HG02642 (cell line): Measurements from ENCODE around the gene OTP.
A peak's percentile ranks its signal among the peaks of the same experiment; 100 is the strongest.

Source experiments
- ATAC-seq: cut with Tn5 transposase; IDR thresholded peaks from one replicate; pipeline ENCODE4 v1.9.1; 2021; ENCODE audit warnings: mild to moderate bottlenecking; ENCODE audit not compliant: unreplicated experiment, poor library complexity

OTP gene

GRCh38 chr5:77637998-77638762 is at the start of gene OTP:
TSS of gene OTP (minus strand) at chr5:77638713. CDS start at chr5:77638549, 164 bp downstream.
- no peak for ATAC-seq

- ATAC-seq: no peak
These were observed 44.7 kb upstream of the OTP start for GRCh38 chr5:77683171-77683732.

- ATAC-seq: no peak
These were observed 32.0 kb upstream of the OTP start for GRCh38 chr5:77670526-77670925.

- ATAC-seq: no peak
These were observed 31.2 kb upstream of the OTP start for GRCh38 chr5:77669677-77670076.

- no peak for ATAC-seq
These were observed 24.8 kb upstream of the OTP start for GRCh38 chr5:77663090-77663863.

- no peak for ATAC-seq
These were observed 24.1 kb upstream of the OTP start for GRCh38 chr5:77662635-77663034.

GRCh38 chr5:77658662-77659061 is 20.1 kb upstream of the OTP start:
- no peak for ATAC-seq

GRCh38 chr5:77651343-77651742 is 12.8 kb upstream of the OTP start:
- no peak for ATAC-seq

- no peak for ATAC-seq
These were observed 12.2 kb upstream of the OTP start for GRCh38 chr5:77650686-77651085.

GRCh38 chr5:77649776-77650175 is 11.3 kb upstream of the OTP start:
- ATAC-seq: no peak

GRCh38 chr5:77645995-77646639 is 7.6 kb upstream of the OTP start:
- no peak for ATAC-seq

- peak; percentile 69 for ATAC-seq
These were observed 6.9 kb upstream of the OTP start for GRCh38 chr5:77645158-77645994.

- no peak for ATAC-seq
These were observed 6.1 kb upstream of the OTP start for GRCh38 chr5:77644371-77645157.

GRCh38 chr5:77643654-77644370 is 5.3 kb upstream of the OTP start:
- ATAC-seq: no peak

GRCh38 chr5:77642738-77643653 is 4.5 kb upstream of the OTP start:
- ATAC-seq: no peak

- ATAC-seq: no peak
These were observed 3.6 kb upstream of the OTP start for GRCh38 chr5:77641963-77642737.

- ATAC-seq: no peak
These were observed 3.0 kb upstream of the OTP start for GRCh38 chr5:77641397-77641943.
